Fibroblast of upper back skin (primary cell): ENCODE results near the gene CHST1.

Source experiments
- DNase-seq: peaks from one replicate; pipeline ENCODE4 v3.0.0-alpha.2; 2013

CHST1 gene

GRCh38 chr11:45659031-45659817 lies 6.2 kb downstream of the CHST1 start:
- DNase-seq, result no peak

DNA sequence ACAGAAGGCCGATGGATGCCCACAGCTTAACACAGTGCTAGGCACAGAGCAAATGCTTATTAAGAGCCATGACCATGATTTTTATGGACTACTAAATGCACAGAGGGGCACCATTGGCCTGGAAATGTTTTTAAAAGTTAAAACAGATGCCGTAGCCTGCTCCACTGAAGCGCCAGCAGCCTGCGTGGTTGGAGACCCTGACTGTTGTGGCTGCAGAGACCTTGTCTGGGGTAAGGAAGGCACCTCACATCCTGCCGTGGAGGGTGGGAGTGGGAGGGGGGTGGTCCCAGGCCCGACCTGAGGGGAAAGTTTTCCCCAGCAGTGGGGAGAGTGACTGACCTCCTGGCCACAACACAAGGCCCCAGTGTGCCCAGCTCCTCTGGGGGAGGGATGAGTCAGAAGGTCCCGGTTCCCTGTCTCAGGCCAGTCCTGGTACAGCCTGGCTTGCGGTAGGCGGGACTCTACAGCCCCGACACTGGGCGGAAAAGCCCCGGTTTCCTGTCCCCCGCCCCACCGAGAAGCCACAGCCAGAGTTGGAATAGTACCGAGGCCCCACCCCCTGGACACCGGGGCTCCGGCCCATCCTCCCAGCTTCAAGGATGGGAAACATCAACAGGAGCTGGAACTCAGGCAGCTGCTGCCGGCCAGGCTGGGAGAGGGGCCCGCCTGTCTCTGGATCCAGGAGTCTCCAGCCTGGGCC lies 7.0 kb downstream of the CHST1 start:
- peak; percentile 73 for DNase-seq

- DNase-seq, result no peak
These were observed 7.7 kb downstream of the CHST1 start for GRCh38 chr11:45657496-45658260.

GRCh38 chr11:45655831-45656230 lies 9.6 kb downstream of the CHST1 start:
- DNase-seq, result no peak

GRCh38 chr11:45655347-45655756 lies 10.1 kb downstream of the CHST1 start:
- DNase-seq, result peak; percentile 61

DNA sequence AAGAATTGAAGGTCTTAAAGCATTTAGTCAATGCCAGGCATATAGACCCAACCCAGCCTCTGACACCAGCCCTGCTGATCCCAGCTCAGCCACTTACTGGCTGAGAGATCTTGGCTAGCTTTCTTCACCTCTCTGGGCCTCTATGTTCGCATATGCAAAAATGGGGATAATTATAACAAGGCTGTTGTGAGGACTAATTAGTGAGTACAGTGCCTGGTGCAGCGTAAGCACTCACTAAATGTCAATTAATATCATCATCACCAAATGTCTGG lies 10.5 kb downstream of the CHST1 start:
- DNase-seq, result no peak

- no peak for DNase-seq
These were observed 11.0 kb downstream of the CHST1 start for GRCh38 chr11:45654231-45655011.

DNA sequence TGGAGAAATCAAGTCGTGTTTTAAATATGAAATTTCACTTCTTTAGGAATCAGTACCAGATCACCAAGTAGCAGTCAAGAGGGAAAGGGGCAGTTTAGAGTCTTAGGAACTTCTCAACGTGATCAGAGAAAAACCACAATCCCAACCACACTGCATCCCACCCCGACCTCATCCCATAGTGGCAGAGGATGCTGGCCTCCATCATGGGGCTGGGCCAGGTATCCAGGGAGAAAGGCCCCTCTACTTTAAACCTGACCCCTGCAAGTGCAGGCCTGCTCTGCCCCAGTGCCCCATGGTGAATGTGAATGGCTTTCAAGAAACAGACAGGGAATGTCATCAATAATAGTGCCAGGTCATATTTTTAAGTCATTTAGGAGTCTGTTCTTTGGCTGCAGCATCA lies 12.1 kb downstream of the CHST1 start:
- no peak for DNase-seq

DNA sequence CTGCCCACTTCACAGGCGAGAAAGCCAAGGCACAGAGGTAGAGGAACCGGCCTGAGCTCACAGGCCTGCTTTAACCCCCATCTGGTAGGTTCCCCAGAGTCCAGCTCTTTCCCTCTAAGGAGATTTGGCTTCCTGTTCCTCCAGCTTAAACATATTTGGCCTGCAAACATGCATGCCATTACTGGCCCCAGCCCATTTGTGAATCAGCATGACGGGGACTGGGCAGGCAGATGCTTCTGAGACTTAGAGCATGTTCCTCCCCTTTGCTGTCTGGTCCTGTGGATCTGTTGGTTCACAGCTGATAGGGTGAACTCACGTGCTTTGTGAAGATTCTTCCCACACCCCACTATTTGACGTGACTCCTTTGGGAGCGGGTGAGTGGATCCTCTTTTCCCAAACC lies 12.6 kb downstream of the CHST1 start:
- peak; percentile 72 for DNase-seq

DNA sequence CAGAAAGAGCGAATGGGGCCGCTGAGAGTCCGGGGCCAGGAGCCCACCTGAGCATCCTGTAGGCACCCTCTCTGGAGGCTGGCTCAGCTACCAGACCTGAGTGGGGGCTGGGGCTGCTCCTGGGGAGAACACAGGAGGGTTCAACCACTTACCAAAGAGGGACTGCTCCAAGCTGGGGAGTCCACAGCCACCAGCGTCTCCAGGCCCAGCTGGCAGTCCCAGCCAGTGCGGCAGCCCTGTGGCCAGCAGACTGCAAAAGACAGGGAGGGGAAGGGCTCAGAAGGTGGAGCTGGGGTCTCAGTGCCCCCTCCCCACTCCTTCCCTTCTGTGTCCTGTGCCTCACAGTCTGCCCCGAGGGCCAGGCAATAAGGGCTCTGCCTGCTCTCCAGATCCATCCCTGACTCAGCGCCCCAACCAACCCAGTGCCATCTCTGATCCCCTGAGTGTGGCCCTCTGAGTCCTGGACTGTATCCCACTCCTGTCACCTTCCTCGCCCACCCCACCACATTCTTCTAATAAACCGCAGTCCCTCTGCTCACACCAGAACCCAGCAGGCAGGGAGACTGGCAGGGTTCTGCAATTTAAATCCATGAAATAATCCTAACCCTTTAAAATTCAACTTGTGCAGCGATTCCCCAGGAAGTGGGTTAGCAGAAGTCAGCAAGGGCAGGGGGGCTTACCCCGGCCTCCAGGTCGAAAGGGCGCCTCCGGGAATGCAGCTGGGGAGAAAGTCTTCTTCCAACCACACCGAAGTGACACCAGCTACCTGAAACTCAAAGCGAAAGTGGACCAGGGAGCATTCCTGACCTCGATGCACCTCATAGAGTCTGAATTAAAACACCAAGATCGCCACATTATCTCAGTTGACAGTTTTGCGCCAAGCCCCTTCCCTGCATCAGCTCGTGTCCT lies 13.3 kb downstream of the CHST1 start:
- no peak for DNase-seq

DNA sequence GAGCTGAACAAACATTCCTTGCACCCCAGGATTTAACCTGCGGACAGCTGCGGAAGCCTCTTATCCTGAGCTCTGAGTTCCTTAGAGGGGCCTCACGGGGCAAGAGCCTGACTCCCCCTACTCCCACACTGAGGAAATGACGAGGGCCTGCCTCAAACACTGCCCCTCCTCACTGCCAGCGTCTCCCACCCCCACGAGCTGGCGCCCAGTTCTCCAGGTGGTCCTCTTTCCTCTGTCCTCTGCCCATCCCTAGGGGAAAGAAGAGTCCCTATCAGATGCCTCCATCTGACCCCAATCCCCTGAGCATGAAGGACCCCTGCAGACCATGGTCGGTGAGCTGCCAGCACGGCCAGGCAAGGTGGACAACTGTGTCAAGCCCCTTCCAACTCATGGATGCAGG lies 14.3 kb downstream of the CHST1 start:
- no peak for DNase-seq

GRCh38 chr11:45650166-45651095 lies 15.0 kb downstream of the CHST1 start:
- no peak for DNase-seq

DNA sequence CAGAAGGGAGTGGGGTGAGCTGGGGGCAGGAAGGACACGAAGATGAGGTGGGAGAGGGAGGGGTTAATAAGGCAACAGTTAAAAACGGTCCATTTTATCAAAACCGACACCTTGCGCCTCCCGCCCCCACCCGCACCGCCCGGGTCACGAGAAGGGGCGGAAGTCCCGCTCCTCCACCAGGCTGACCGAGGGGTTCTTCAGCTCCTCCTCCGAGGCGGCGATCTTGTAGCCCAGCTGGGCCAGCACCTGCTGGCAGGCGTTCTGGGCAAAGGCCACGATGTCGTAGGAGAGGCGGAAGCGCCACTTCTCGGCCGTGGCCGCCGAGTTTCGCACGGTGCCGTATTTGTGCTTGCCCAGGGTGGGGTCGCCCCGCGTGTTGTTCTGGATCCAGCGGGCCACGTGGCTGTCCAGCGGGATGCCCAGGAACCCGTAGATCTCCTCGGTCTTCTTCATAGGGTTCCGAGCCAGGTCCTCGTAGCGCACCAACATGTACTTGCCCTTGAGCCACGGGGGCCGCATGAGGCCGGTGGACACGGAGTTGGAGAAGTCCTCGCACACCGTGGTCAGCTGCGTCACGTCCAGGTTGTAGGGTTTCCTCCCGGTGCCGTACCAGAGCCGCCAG lies 15.8 kb downstream of the CHST1 start:
- DNase-seq, result no peak

DNA sequence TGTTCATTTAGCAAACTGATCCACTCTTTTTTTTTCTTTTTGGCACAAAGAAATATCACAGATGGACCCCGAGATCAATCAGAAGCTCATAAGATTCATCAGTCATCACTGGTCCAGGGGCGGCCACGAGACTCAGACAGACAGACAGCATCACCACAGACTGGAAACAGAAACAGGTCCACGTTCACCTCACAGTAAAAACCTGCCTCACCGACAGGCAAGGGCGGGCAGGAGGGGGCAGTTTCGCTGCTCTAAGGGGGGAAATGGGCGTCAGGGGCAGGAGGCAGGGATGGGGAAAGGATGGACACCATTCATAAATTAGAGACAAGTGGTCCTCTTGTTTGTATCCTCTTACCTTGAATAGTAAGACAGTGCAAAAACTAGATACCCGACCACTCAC lies 16.5 kb downstream of the CHST1 start:
- no peak for DNase-seq

DNA sequence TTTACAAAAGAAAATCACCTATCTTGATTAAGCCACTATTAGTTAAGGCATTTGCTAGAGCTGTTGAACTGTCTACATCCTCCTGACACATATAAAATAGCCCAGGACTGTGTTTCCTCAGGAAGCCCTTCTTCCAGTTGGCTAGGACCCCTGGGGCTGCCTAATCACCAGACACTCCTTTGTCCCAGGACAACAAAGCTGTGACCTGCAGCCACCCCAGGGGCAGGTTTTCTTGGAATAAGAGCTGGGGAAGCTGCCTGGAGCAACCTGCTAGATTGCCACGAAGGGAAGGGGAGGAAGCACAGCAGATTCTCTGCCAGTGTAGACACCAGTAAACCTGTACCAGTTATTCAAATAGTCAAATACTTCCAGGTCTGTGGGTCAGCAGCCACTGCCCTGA lies 17.6 kb downstream of the CHST1 start:
- DNase-seq, result no peak

DNA sequence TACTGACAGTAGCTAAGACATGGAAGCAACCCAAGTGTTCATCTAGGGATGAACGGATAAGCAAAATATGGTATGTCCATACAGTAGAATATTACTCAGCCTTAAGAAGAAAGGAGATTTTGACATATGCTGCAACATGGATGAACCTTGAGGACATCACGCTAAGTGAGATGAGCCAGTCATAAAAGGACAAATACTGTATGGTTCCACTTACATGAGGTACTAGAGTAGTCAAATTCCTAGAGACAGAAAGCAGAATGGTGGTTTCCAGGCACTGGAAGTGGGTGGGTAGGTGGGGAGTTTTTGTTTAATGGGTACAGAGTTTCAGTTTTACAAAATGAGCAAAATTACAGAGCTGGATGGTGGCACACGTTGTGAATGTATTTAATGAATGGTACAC lies 18.1 kb downstream of the CHST1 start:
- no peak for DNase-seq

DNA sequence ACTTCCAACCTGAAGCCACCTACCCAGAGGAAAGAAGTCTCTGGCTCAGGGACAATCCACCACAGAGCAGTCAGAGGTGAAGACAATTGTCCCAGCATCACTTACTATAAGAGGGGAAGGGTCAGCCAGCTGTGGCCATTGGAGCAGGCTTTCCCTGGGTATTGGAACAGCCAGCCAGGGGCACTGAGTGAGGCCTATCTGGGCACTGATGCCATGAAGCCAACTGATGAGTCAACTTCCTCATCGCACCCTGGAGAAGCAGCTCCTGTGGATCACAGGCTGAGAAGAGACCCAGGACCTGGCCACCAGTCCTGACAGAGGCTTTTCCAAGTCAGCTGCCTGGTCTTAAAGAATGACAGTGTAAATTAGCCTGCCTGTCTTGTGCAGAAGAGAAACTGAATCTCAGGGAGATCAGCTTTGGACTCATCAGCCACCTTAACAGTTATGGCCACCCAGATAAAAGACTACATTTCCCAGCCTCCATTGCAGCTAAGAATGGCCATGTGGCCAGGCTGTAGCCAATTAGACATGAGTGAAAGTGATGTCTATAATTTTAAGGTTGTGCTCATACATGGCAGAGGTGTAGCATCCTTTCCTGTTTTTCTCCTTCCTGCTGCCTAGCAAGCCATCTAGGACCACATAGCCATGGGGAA lies 19.0 kb downstream of the CHST1 start:
- no peak for DNase-seq

- no peak for DNase-seq
These were observed 20.2 kb downstream of the CHST1 start for GRCh38 chr11:45644981-45645889.
